Karpas-422 (cell line): ENCODE data around the gene RBM20. TPM values are rescaled to one million over a fixed set of nuclear protein-coding genes. Genes with fewer than 3 reads are reported as not detected.

ENCODE experiments used
- DNase-seq: peaks from one replicate; pipeline ENCODE4 v3.0.0-alpha.2; 2015
- H2AFZ ChIP-seq: fragments of 200-600 bp; sonication (generic); 2 replicates; pipeline ENCODE4 v1.6.1; 2014; ENCODE audit warnings: antibody characterized with exemption, low read length, mixed read lengths
- H3K27ac ChIP-seq: fragments of 200-600 bp; sonication (generic); 2 replicates; pipeline ENCODE4 v1.5.1; 2014; ENCODE audit warnings: mild to moderate bottlenecking, low read length, moderate library complexity
- H3K27me3 ChIP-seq: fragments of 200-600 bp; sonication (generic); 2 replicates; pipeline ENCODE4 v1.6.1; 2014; ENCODE audit warnings: low read length, mixed read lengths
- H3K36me3 ChIP-seq: fragments of 200-600 bp; sonication (generic); 2 replicates; pipeline ENCODE4 v1.6.1; 2014; ENCODE audit warnings: low read length, mixed read lengths; ENCODE audit not compliant: insufficient read depth
- H3K4me1 ChIP-seq: fragments of 200-600 bp; sonication (generic); 2 replicates; pipeline ENCODE4 v1.6.1; 2014; ENCODE audit warnings: mild to moderate bottlenecking, low read length, mixed read lengths
- H3K4me2 ChIP-seq: fragments of 200-600 bp; sonication (generic); 2 replicates; pipeline ENCODE4 v1.6.1; 2014; ENCODE audit warnings: low read length, low read depth, mild to moderate bottlenecking; ENCODE audit not compliant: poor library complexity, severe bottlenecking
- H3K4me3 ChIP-seq: fragments of 200-600 bp; sonication (generic); 2 replicates; pipeline ENCODE4 v1.5.1; 2014; ENCODE audit warnings: mild to moderate bottlenecking, antibody characterized with exemption, low read length, mixed read lengths
- H3K79me2 ChIP-seq: fragments of 200-600 bp; sonication (generic); 2 replicates; pipeline ENCODE4 v1.6.1; 2014; ENCODE audit warnings: mild to moderate bottlenecking, low read length, mixed read lengths
- H3K9ac ChIP-seq: fragments of 200-600 bp; sonication (generic); 2 replicates; pipeline ENCODE4 v1.6.0; 2014; ENCODE audit warnings: low read length
- H3K9me2 ChIP-seq: fragments of 200-600 bp; sonication (generic), shearing (Covaris generic); replicated peaks from 2 replicates; pipeline ENCODE4 v1.6.0; 2014; ENCODE audit warnings: mild to moderate bottlenecking, low read length, moderate library complexity; ENCODE audit not compliant: insufficient read depth
- H3K9me3 ChIP-seq: fragments of 300-700, 200-600 bp; sonication (generic); 2 replicates; pipeline ENCODE4 v1.6.1; 2014; ENCODE audit warnings: low read length, mixed read lengths
- H4K20me1 ChIP-seq: fragments of 200-600 bp; sonication (generic); 2 replicates; pipeline ENCODE4 v1.6.1; 2014; ENCODE audit warnings: mild to moderate bottlenecking, antibody characterized with exemption, low read length, low read depth; ENCODE audit not compliant: insufficient read depth
- total RNA-seq: library from RNA; depleted of rRNA; stranded (reverse); fragments of >200 nt; shearing (Covaris generic); gene quantifications from 2 replicates; pipeline ENCODE4 v1.2.3, GENCODE V29; 2014; ENCODE audit warnings: low replicate concordance

The RBM20 gene
- total RNA-seq, 1 experiment from 2014 or later = not detected

DNA sequence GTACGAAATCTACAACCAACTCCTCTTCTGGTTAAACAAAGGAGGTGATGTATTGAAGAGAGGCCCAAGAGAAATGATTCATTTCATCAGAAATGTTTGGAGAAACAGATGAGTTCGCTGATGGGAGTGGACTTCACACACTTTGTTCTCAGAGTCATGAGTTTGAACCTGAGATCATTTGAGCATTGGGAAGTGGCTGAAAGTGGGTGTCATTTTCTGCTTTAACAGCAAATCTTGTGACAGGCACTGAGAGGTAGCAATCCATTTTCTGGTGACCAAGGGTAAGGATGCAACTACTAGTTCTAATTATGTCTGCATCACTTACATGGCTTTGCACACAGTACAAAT, 51.4 kb downstream of the RBM20 start:
- Histone ChIP-seq H3K9me3 (no peaks in the 10 kb centered on the region), H3K4me1 (no peaks in the 10 kb centered on the region), H3K27ac (no peak overlapping the region), H3K9me2 (no peaks in the 10 kb centered on the region), H3K4me3 (no peak overlapping the region), H4K20me1 (no peaks in the 10 kb centered on the region; the same call in 1 of the 2 replicates), H2AFZ (no peak overlapping the region), H3K27me3 (0 out of 2 replicates have a peak, but pooled peaks cover 2% of the 10 kb centered on the region), H3K4me2 (no peak overlapping the region), H3K36me3 (no peaks in the 10 kb centered on the region), H3K9ac (no peak overlapping the region), H3K79me2 (no peaks in the 10 kb centered on the region)
- DNase-seq = no peak

DNA sequence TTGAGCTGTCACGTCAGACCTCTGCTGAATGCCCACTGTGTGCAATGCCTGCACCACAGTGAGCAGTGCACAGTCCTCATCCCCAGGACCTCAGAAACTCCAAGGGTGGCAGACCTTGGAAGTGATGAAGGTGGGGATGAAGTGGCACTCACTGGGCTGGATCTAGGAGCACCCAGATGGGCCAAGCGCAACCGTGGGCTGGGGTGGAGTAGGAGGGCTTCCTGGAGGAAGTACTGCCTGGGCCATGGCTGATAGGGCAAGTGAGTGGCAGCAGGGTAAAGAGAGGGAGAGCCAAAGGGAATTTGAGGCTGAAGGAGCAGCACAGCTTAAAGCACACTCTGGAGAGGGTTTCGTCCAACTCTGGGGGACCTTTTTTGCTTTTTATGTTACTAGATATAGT, 52.3 kb downstream of the RBM20 start:
- H2AFZ ChIP-seq = no peak overlapping the region
- no peak for DNase-seq
- H3K4me3 ChIP-seq = no peak overlapping the region
- H3K27me3 ChIP-seq = 0 out of 2 replicates have a peak, but pooled peaks cover 2% of the 10 kb centered on the region
- H3K4me1 ChIP-seq = no peaks in the 10 kb centered on the region
- H3K4me2 ChIP-seq = no peak overlapping the region
- no peaks in the 10 kb centered on the region for H3K9me2 ChIP-seq
- no peaks in the 10 kb centered on the region; the same call in 1 of the 2 replicates for H4K20me1 ChIP-seq
- H3K36me3 ChIP-seq = no peaks in the 10 kb centered on the region
- H3K27ac ChIP-seq = no peak overlapping the region
- H3K9me3 ChIP-seq = no peaks in the 10 kb centered on the region
- no peak overlapping the region for H3K9ac ChIP-seq
- H3K79me2 ChIP-seq = no peaks in the 10 kb centered on the region

DNA sequence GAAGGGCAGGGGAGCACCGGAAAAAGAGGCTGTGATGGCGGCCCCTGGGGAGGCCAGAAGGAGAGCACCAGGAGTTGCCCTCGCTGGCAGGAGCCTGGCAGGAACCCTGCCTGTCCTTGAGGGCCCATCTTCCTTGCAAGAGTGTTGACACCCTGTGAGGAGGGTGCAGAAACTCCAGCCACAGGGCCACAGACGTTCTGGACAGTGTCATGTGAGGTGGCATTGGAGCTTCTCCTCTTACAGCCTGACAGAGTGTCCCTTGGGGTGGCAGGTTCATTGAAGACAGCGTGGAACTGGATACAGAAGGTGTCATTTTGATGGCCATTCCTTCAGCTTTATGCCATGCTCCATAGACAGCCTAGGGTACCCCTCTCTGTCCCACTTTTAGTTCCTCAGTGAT, 54.2 kb downstream of the RBM20 start:
- H3K9me2 ChIP-seq = no peaks in the 10 kb centered on the region
- no peak overlapping the region for H3K27ac ChIP-seq
- no peaks in the 10 kb centered on the region; the same call in 1 of the 2 replicates for H4K20me1 ChIP-seq
- no peaks in the 10 kb centered on the region for H3K4me1 ChIP-seq
- no peaks in the 10 kb centered on the region for H3K27me3 ChIP-seq
- no peaks in the 10 kb centered on the region for H3K9me3 ChIP-seq
- H3K9ac ChIP-seq = no peak overlapping the region
- no peak overlapping the region for H3K4me3 ChIP-seq
- DNase-seq = no peak
- no peak overlapping the region for H2AFZ ChIP-seq
- no peak overlapping the region for H3K4me2 ChIP-seq
- H3K36me3 ChIP-seq = no peaks in the 10 kb centered on the region
- no peaks in the 10 kb centered on the region for H3K79me2 ChIP-seq

DNA sequence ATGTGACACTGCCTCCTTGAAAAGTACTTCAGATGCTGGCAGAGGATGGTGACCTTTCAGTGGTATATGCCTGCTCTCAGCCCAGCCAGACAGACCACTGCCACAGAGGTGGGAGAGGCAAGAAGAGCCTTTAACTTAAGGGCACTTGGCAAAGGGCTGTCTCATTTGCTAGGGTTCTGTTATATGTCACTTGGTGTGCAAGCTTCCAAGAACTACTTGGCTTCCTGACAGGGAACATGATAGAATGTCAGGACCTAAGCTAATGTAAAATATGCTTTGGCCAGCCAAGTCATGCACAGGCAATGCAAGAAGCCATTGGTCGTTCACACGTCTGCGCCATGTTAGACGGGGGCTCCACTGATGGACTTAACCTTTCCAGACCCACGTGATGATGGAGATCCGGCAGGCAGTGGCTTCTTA, 54.7 kb downstream of the RBM20 start:
- no peaks in the 10 kb centered on the region for H3K4me1 ChIP-seq
- no peak for DNase-seq
- H3K79me2 ChIP-seq = no peaks in the 10 kb centered on the region
- H3K9me3 ChIP-seq = no peaks in the 10 kb centered on the region
- H3K4me2 ChIP-seq = no peak overlapping the region
- no peaks in the 10 kb centered on the region for H3K36me3 ChIP-seq
- H4K20me1 ChIP-seq = no peaks in the 10 kb centered on the region; the same call in 1 of the 2 replicates
- H3K9ac ChIP-seq = no peak overlapping the region
- no peak overlapping the region for H3K27ac ChIP-seq
- no peak overlapping the region for H2AFZ ChIP-seq
- H3K9me2 ChIP-seq = no peaks in the 10 kb centered on the region
- no peak overlapping the region for H3K4me3 ChIP-seq
- no peaks in the 10 kb centered on the region for H3K27me3 ChIP-seq

DNA sequence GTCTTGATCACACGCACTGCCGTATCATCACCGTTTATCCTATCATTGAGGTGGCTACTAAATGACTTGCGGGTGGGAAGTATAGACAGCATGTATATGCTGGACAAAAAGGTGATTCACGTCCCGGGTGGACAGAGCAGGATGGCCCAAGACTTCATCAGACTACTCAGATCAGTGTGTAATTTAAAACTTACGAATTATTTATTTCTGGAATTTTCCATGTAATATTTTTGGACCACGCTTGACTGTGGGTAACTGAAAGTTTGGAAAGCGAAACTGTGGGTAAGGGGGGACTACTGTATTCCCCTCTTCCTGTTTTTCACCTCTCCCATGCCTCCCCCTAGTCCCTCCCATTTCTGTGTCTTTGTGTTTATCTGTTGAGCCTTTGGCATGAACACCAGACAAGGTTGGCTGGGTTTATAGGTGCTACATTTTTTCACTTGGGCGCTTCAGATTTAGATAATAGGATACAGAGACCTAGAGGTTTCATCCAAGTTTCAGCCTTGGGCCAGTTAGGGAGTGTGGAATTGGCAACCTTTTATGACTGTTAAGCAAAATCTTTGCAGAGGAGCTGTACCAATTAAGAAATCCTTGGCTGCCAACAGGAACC, 55.8 kb downstream of the RBM20 start:
- Histone ChIP-seq H3K36me3 (no peaks in the 10 kb centered on the region), H2AFZ (no peak overlapping the region), H3K4me1 (no peaks in the 10 kb centered on the region), H3K27ac (no peak overlapping the region), H3K27me3 (no peaks in the 10 kb centered on the region), H3K9ac (no peak overlapping the region), H3K9me2 (no peaks in the 10 kb centered on the region), H3K4me2 (no peak overlapping the region), H3K79me2 (no peaks in the 10 kb centered on the region), H3K9me3 (no peaks in the 10 kb centered on the region), H3K4me3 (no peak overlapping the region), H4K20me1 (no peaks in the 10 kb centered on the region; the same call in 1 of the 2 replicates)
- DNase-seq = no peak

DNA sequence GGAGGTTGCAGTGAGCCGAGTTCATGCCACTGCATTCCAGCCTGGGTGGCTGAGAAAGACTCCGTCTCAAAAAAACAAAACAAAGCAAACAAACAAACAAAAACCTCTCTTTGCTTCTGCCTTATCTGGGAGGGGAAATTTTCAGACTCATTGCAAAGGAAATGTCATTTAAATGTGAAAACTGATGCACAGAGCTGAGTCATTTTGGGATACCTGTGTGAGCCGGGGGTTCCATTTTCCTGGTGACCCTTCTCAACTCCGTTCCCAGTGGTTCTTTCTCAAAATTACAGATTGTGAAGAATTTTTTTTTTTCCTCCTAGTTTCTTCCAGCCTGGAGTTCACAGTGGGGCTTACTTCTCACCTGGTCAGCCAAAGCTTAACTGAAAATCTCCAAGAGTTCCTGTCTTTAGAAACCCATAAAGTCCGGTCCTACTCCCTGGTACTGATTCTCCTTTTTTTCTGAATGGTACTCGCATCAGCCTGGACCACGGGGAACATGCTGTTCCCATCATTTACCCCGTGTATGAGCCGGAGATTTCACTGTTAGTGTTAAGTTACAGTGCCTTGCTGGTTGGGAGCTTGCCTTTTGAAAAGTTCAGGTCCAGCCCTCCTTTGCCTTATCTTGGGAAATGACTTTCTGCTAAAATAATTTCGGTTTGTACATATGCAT, 56.9 kb downstream of the RBM20 start:
- H3K4me1 ChIP-seq = no peaks in the 10 kb centered on the region
- no peaks in the 10 kb centered on the region for H3K36me3 ChIP-seq
- no peak overlapping the region for H3K9ac ChIP-seq
- H4K20me1 ChIP-seq = no peaks in the 10 kb centered on the region; the same call in 1 of the 2 replicates
- H3K9me2 ChIP-seq = no peaks in the 10 kb centered on the region
- H3K27me3 ChIP-seq = no peaks in the 10 kb centered on the region
- no peak overlapping the region for H3K27ac ChIP-seq
- H3K4me3 ChIP-seq = no peak overlapping the region
- H3K9me3 ChIP-seq = no peaks in the 10 kb centered on the region
- H2AFZ ChIP-seq = no peak overlapping the region
- DNase-seq = no peak
- no peaks in the 10 kb centered on the region for H3K79me2 ChIP-seq
- H3K4me2 ChIP-seq = no peak overlapping the region

DNA sequence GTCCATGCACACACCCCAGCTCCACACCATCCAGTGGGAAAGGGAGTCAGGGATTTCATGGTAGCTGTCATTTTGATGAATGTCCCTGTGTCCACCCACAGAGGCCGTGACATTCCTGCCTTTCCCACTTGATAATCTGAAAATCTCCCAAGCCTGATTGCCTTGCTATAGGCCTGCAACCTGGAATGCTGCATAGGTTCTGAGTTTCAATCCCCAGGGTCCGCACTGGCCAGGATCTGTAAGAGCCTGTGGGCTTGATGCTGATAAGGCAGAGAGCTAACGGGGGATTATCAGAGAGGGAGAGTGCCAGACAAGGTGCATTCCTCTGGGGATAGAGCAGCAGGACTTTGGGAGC, 57.5 kb downstream of the RBM20 start:
- H3K27ac ChIP-seq = no peak overlapping the region
- no peak overlapping the region for H2AFZ ChIP-seq

DNA sequence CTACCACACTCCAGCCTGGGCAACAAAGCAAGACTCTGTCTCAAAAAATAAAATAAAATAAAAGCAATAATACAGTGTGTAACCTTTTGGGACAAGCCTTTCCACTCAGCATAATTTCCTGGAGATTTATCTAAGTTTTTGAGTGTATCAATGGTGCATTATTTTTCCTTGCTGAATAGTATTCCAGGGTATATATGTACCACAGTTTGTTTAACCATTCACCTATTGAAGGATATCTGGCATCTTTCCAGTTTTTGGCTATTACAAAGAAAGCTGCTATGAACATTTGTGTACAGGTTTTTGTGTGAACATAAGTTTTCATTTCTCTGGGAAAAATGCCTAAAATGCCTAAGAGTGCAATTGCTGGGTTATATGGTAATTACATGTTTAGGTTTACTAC, 59.9 kb downstream of the RBM20 start:
- H4K20me1 ChIP-seq = no peaks in the 10 kb centered on the region

More for the DNA sequence above, 57.5 kb downstream of the RBM20 start:
- Histone ChIP-seq H3K4me1 (no peaks in the 10 kb centered on the region), H4K20me1 (no peaks in the 10 kb centered on the region; the same call in 1 of the 2 replicates), H3K27me3 (no peaks in the 10 kb centered on the region), H3K9ac (no peak overlapping the region), H3K9me3 (no peaks in the 10 kb centered on the region), H3K36me3 (no peaks in the 10 kb centered on the region), H3K4me2 (no peak overlapping the region), H3K4me3 (no peak overlapping the region), H3K79me2 (no peaks in the 10 kb centered on the region), H3K9me2 (no peaks in the 10 kb centered on the region)
- no peak for DNase-seq

More for the DNA sequence above, 59.9 kb downstream of the RBM20 start:
- Histone ChIP-seq H3K4me3 (no peak overlapping the region), H3K9ac (no peak overlapping the region), H3K27ac (no peak overlapping the region), H3K27me3 (no peaks in the 10 kb centered on the region), H3K79me2 (no peaks in the 10 kb centered on the region), H3K9me3 (no peaks in the 10 kb centered on the region), H2AFZ (no peak overlapping the region), H3K4me2 (no peak overlapping the region), H3K4me1 (no peaks in the 10 kb centered on the region), H3K36me3 (no peaks in the 10 kb centered on the region), H3K9me2 (no peaks in the 10 kb centered on the region)
- DNase-seq = no peak
